Head of caudate nucleus (tissue), 42 donors: ENCODE measurements around the gene ERICH6B.
A peak's percentile ranks its signal among the peaks of the same experiment; 100 is the strongest.

ENCODE experiments used
- DNase-seq, 42 donors: peaks; one replicate each; pipeline versions ENCODE4 v3.0.0 to v3.0.0-alpha.2; 2020 to 2021; ENCODE audit warnings: mixed read lengths in 7 of 42
- intact Hi-C: fragments of 100-400 bp; cut with DNase I; formaldehyde crosslinking; loops from one replicate; pipeline ENCODE4 v1.15.0; 2022

Gene ERICH6B

GRCh38 chr13:45602183-45603170 lies 13.1 kb downstream of the ERICH6B start:
- DNase-seq: no peak
- intact Hi-C loops: no loop called here

- intact Hi-C loops: no loop called here
- DNase-seq: no peak
Measured at GRCh38 chr13:45601680-45602079, 13.9 kb downstream of the ERICH6B start.

GRCh38 chr13:45598597-45598996 lies 16.9 kb downstream of the ERICH6B start:
- DNase-seq: no peak
- intact Hi-C loops: no loop called here

- intact Hi-C loops: no loop called here
Measured at GRCh38 chr13:45596800-45597475, 18.6 kb downstream of the ERICH6B start.

GRCh38 chr13:45595965-45596364 lies 19.6 kb downstream of the ERICH6B start:
- intact Hi-C loops: no loop called here
- DNase-seq: no peak

More at GRCh38 chr13:45596800-45597475, 18.6 kb downstream of the ERICH6B start:
- DNase-seq: peak in 24 of 42 donors; percentile 5 to 84 (median 42)

GRCh38 chr13:45594764-45595163 lies 20.8 kb downstream of the ERICH6B start:
- intact Hi-C loops: no loop called here
- DNase-seq: no peak

GRCh38 chr13:45594227-45594626 lies 21.3 kb downstream of the ERICH6B start:
- DNase-seq: no peak
- intact Hi-C loops: no loop called here

GRCh38 chr13:45592758-45593157 lies 22.8 kb downstream of the ERICH6B start:
- DNase-seq: no peak
- intact Hi-C loops: no loop called here

GRCh38 chr13:45590066-45590465 lies 25.5 kb downstream of the ERICH6B start:
- intact Hi-C loops: no loop called here
- DNase-seq: no peak

- intact Hi-C loops: no loop called here
- DNase-seq: no peak
Measured at GRCh38 chr13:45587897-45588296, 27.6 kb downstream of the ERICH6B start.

GRCh38 chr13:45584816-45585215 lies 30.7 kb downstream of the ERICH6B start:
- intact Hi-C loops: no loop called here
- no peak for DNase-seq

GRCh38 chr13:45582408-45583076 lies 33.0 kb downstream of the ERICH6B start:
- intact Hi-C loops: no loop called here
- DNase-seq: no peak

- no peak for DNase-seq
- intact Hi-C loops: no loop called here
Measured at GRCh38 chr13:45576466-45576865, 39.1 kb downstream of the ERICH6B start.

- DNase-seq: peak in 1 of 42 donors; percentile 29
- intact Hi-C loops: no loop called here
Measured at GRCh38 chr13:45575830-45576180, 39.7 kb downstream of the ERICH6B start.

- DNase-seq: no peak
- intact Hi-C loops: no loop called here
Measured at GRCh38 chr13:45575146-45575829, 40.3 kb downstream of the ERICH6B start.

- DNase-seq: no peak
- intact Hi-C loops: no loop called here
Measured at GRCh38 chr13:45565331-45565730, 50.2 kb downstream of the ERICH6B start.

GRCh38 chr13:45564133-45564776 lies 51.3 kb downstream of the ERICH6B start:
- intact Hi-C loops: no loop called here
- DNase-seq: peak in 1 of 42 donors; percentile 38

- intact Hi-C loops: no loop called here
- DNase-seq: no peak
Measured at GRCh38 chr13:45554604-45555109, 60.9 kb downstream of the ERICH6B start.

- intact Hi-C loops: no loop called here
- DNase-seq: no peak
Measured at GRCh38 chr13:45548281-45548680, 67.3 kb downstream of the ERICH6B start.
